ENCODE measurements around the gene GIT2. TPM values are rescaled to one million over a fixed set of nuclear protein-coding genes. Genes with fewer than 3 reads are reported as not detected.

The GIT2 gene
- total RNA-seq, 3 donors from 2014 or later = 41.3 to 53.1 (median 42.6) TPM

GRCh38 chr12:109952160-109952858 is 43.9 kb downstream of the GIT2 start:
- Histone ChIP-seq H3K36me3 (peaks cover 4% of the 10 kb centered on the region), H3K9me3 (no peaks in the 10 kb centered on the region), H3K4me3 (no peak overlapping the region), H3K4me1 (no peaks in the 10 kb centered on the region), H3K27ac (no peak overlapping the region), H3K27me3 (no peaks in the 10 kb centered on the region)
- no peak for TF ChIP-seq CTCF (IDR thresholded peaks at IDR 0.05)
- no peak for TF ChIP-seq POLR2AphosphoS5 (IDR thresholded peaks at IDR 0.05)
- TF ChIP-seq POLR2A (IDR thresholded peaks at IDR 0.05) = no peak
- no peak for DNase-seq (ENCODE audit: low spot score in 2 of 2)
- intact Hi-C loops (cut with DNase I; ENCODE audit: low total_unique reads) = no loop called here

- Histone ChIP-seq H3K27me3 (no peaks in the 10 kb centered on the region), H3K36me3 (peaks cover 4% of the 10 kb centered on the region), H3K4me3 (no peak overlapping the region), H3K9me3 (no peaks in the 10 kb centered on the region), H3K27ac (no peak overlapping the region), H3K4me1 (no peaks in the 10 kb centered on the region)
- intact Hi-C loops (cut with DNase I; ENCODE audit: low total_unique reads) = no loop called here
- DNase-seq (ENCODE audit: low spot score in 2 of 2) = no peak
- TF ChIP-seq CTCF (IDR thresholded peaks at IDR 0.05) = no peak
- no peak for TF ChIP-seq POLR2AphosphoS5 (IDR thresholded peaks at IDR 0.05)
- no peak for TF ChIP-seq POLR2A (IDR thresholded peaks at IDR 0.05)
Measured at GRCh38 chr12:109951751-109952150, 44.4 kb downstream of the GIT2 start.

GRCh38 chr12:109951136-109951535 is 45.0 kb downstream of the GIT2 start:
- TF ChIP-seq POLR2A (IDR thresholded peaks at IDR 0.05) (no peak), POLR2AphosphoS5 (IDR thresholded peaks at IDR 0.05) (no peak), CTCF (IDR thresholded peaks at IDR 0.05) (no peak)
- H3K4me3 ChIP-seq = no peak overlapping the region
- H3K9me3 ChIP-seq = no peaks in the 10 kb centered on the region
- H3K36me3 ChIP-seq = peaks cover 4% of the 10 kb centered on the region
- intact Hi-C loops (cut with DNase I; ENCODE audit: low total_unique reads) = no loop called here
- H3K27me3 ChIP-seq = no peaks in the 10 kb centered on the region
- no peak overlapping the region for H3K27ac ChIP-seq
- no peak for DNase-seq (ENCODE audit: low spot score in 2 of 2)
- H3K4me1 ChIP-seq = no peaks in the 10 kb centered on the region

- no peaks in the 10 kb centered on the region for H3K9me3 ChIP-seq
- H3K27ac ChIP-seq = peak overlapping the region in 1 of 2 donors; percentile 25
- H3K36me3 ChIP-seq = peaks cover 4% of the 10 kb centered on the region
- no peaks in the 10 kb centered on the region for H3K27me3 ChIP-seq
- intact Hi-C loops (cut with DNase I; ENCODE audit: low total_unique reads) = no loop called here
- no peaks in the 10 kb centered on the region for H3K4me1 ChIP-seq
- no peak overlapping the region for H3K4me3 ChIP-seq
- DNase-seq (ENCODE audit: low spot score in 2 of 2) = no peak
- TF ChIP-seq POLR2A (IDR thresholded peaks at IDR 0.05) (no peak), CTCF (IDR thresholded peaks at IDR 0.05) (no peak), POLR2AphosphoS5 (IDR thresholded peaks at IDR 0.05) (no peak)
Measured at GRCh38 chr12:109950625-109951024, 45.5 kb downstream of the GIT2 start.

GRCh38 chr12:109949089-109949488 is 47.1 kb downstream of the GIT2 start:
- Histone ChIP-seq H3K27ac (no peak overlapping the region), H3K36me3 (peaks cover 4% of the 10 kb centered on the region), H3K4me1 (no peaks in the 10 kb centered on the region), H3K27me3 (no peaks in the 10 kb centered on the region), H3K4me3 (no peak overlapping the region), H3K9me3 (no peaks in the 10 kb centered on the region)
- TF ChIP-seq CTCF (IDR thresholded peaks at IDR 0.05) (no peak), POLR2AphosphoS5 (IDR thresholded peaks at IDR 0.05) (no peak), POLR2A (IDR thresholded peaks at IDR 0.05) (no peak)
- intact Hi-C loops (cut with DNase I; ENCODE audit: low total_unique reads) = no loop called here
- no peak for DNase-seq (ENCODE audit: low spot score in 2 of 2)

Data from breast epithelium (tissue), 4 donors.